GM12874 (cell line): ENCODE results near the gene PLA2G5.

Source experiments
- TF ChIP-seq, protein P1 (sequence below): IDR thresholded peaks from 2 replicates; pipeline ENCODE4 v1.5.1; 2011; ENCODE audit warnings: low read depth, mild to moderate bottlenecking, control low read depth, low read length, moderate library complexity; ENCODE audit not compliant: insufficient read depth

PLA2G5 gene

GRCh38 chr1:20071416-20071815 is 1.4 kb downstream of the PLA2G5 start:
- TF ChIP-seq, protein P1, sequence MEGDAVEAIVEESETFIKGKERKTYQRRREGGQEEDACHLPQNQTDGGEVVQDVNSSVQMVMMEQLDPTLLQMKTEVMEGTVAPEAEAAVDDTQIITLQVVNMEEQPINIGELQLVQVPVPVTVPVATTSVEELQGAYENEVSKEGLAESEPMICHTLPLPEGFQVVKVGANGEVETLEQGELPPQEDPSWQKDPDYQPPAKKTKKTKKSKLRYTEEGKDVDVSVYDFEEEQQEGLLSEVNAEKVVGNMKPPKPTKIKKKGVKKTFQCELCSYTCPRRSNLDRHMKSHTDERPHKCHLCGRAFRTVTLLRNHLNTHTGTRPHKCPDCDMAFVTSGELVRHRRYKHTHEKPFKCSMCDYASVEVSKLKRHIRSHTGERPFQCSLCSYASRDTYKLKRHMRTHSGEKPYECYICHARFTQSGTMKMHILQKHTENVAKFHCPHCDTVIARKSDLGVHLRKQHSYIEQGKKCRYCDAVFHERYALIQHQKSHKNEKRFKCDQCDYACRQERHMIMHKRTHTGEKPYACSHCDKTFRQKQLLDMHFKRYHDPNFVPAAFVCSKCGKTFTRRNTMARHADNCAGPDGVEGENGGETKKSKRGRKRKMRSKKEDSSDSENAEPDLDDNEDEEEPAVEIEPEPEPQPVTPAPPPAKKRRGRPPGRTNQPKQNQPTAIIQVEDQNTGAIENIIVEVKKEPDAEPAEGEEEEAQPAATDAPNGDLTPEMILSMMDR: no peak

DNA sequence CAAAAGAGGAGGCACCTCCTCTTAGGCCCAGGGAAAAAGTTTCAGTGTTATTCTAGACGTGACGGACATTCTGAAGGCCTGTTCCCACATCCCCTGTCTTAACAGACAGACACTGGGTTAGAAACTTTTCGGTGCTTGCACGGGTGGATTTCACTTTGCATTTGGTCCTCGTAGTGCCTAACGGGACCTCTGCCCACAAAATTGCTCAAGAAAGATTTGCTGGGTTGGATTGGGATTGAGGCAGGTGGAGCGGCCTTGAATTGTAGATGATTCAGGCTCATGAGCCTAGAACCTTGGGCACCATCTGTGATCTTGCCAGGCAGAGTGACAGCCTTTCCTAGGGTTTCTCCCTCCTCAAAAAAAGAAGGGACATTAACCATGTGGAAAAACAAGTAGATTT is 2.8 kb downstream of the PLA2G5 start:
- TF ChIP-seq, protein P1: no peak

DNA sequence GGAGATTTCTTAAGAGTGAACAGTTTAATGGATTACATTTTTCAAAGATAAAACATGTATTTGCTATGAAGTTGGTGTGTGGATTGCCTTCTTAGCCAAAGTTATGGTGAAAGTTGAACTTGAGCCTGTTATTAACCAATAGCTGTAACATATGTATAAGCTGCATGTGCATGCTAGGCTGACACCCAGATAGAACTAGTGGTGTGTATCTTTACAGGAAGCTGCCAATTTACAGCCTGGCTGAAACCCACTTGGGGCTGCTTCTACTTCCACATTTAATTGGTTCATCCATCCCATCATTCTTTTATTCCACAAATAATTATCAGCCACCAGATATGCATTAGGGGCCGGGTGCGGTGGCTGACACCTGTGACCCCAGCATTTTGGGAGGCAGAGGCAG is 3.3 kb downstream of the PLA2G5 start:
- TF ChIP-seq, protein P1: no peak

- TF ChIP-seq, protein P1: no peak
These were observed 4.2 kb downstream of the PLA2G5 start for GRCh38 chr1:20074055-20074724.

GRCh38 chr1:20074725-20075171 is 4.8 kb downstream of the PLA2G5 start:
- TF ChIP-seq, protein P1: no peak

DNA sequence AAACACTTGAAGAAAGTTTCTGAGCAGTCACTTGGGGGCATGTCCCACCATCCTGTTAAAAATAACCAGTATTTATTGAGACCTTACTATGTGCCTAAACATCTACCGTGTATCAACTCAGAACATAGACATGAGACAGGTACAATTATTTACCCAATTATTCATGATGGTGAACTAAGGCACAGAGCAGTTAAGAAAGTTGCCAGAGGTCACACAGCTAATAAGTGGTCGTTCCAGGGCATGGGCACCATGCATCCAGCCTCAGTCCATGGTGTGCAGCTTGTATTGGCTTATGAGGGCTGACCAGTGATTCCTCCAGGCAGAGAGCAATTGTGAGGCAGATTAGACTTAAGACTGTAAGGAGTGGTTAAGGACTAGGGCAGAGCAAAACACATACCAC is 5.4 kb downstream of the PLA2G5 start:
- TF ChIP-seq, protein P1: no peak

- TF ChIP-seq, protein P1: no peak
These were observed 6.2 kb downstream of the PLA2G5 start for GRCh38 chr1:20076223-20076622.
